ENCODE measurements around the gene DBNDD1. TPM values are rescaled to one million over a fixed set of nuclear protein-coding genes. Genes with fewer than 3 reads are reported as not detected.

Gene DBNDD1
- total RNA-seq, 1 experiment from 2014 or later: 60.2 TPM

DNA sequence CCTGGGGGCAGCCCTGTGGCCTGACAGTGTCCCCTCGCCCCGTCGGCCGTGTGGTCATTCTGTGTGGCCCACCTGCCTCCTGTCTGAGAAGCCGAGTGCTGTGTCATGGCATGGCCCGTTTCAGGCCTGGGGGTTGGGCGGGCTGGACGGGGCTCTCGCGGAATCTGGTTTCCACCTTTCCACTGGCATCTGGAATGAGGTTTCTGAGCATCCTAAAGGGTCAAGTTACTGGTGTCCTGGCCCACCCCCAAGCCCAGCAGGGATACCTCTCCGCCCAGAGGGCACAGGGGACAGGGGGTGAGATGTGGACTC is 7.8 kb downstream of the DBNDD1 start:
- ChIA-PET RAD21 (ENCODE audit: low non-redundant PET in 1 of 2, low total read pairs in 2 of 2, uncharacterized antibody in 2 of 2, unreplicated experiment in 2 of 2) (no interaction called here), CTCF (interaction anchor here (1.1 kb wide), 1 partner anchor 11 kb away, joined by 3 read pairs; no protein-coding TSS in a partner anchor), POLR2A (no interaction called here)
- Histone ChIP-seq H3K9ac (ENCODE audit: low read length) (no peak overlapping the region), H3K9me3 (ENCODE audit: control insufficient read depth in 1 of 2, insufficient read depth in 1 of 2, low read depth in 1 of 2, low read length in 2 of 2) (no peaks in the 10 kb centered on the region), H2AFZ (ENCODE audit: low read depth, low read length, poor library complexity, severe bottlenecking) (no peak overlapping the region), H3K27me3 (ENCODE audit: insufficient read depth, low read length) (no peaks in the 10 kb centered on the region), H3K9me2 (ENCODE audit: insufficient read depth) (no peaks in the 10 kb centered on the region), H3K79me2 (ENCODE audit: insufficient read depth, low read length) (peaks cover 8% of the 10 kb centered on the region; the same call in 1 of the 2 replicates), H4K20me1 (ENCODE audit: insufficient read depth) (no peaks in the 10 kb centered on the region), H3K4me3 (replicated peaks in 1 of 2; ENCODE audit: low read depth in 1 of 2, low read length in 2 of 2) (no peak overlapping the region), H3K4me2 (ENCODE audit: low read length) (no peak overlapping the region), H3K36me3 (ENCODE audit: control insufficient read depth in 1 of 2, insufficient read depth in 2 of 2, low read length in 2 of 2) (peaks cover 9 to 11% of the 10 kb centered on the region in 2 experiments; a peak in 1 of 4 replicates), H3K27ac (ENCODE audit: low read depth, low read length) (no peak overlapping the region), H3K4me1 (ENCODE audit: control insufficient read depth in 1 of 2, insufficient read depth in 2 of 2, low read length in 2 of 2) (peaks cover 0 to 10% of the 10 kb centered on the region in 2 experiments; a peak in 1 of 4 replicates)
- intact Hi-C loops (cut with micrococcal nuclease): no loop called here
- TF ChIP-seq EZH2phosphoT487 (IDR thresholded peaks at IDR 0.05; ENCODE audit: borderline replicate concordance) (no peak), TCF7L2 (IDR thresholded peaks at IDR 0.05; ENCODE audit: borderline replicate concordance, extremely low read depth, insufficient read depth, insufficient read length) (no peak), SIN3A (IDR thresholded peaks at IDR 0.05; ENCODE audit: low read depth) (no peak), RAD21 (IDR thresholded peaks at IDR 0.05; ENCODE audit: low read depth) (no peak), POLR2AphosphoS5 (IDR thresholded peaks at IDR 0.05; ENCODE audit: low read depth, low read length) (no peak), CBX3 (IDR thresholded peaks at IDR 0.05; ENCODE audit: low read depth) (no peak), ELF1 (IDR thresholded peaks at IDR 0.05; ENCODE audit: borderline replicate concordance, low read depth) (no peak), SRF (IDR thresholded peaks at IDR 0.05; ENCODE audit: low read depth) (no peak), YY1 (IDR thresholded peaks at IDR 0.05; ENCODE audit: extremely low read depth, insufficient replicate concordance, low read depth, low read length) (no peak), CEBPB (IDR thresholded peaks at IDR 0.05; ENCODE audit: low read depth) (no peak), EGR1 (IDR thresholded peaks at IDR 0.05; ENCODE audit: low read depth) (no peak), ZFX (IDR thresholded peaks at IDR 0.05) (no peak)
- TF ChIP-seq, protein P1, sequence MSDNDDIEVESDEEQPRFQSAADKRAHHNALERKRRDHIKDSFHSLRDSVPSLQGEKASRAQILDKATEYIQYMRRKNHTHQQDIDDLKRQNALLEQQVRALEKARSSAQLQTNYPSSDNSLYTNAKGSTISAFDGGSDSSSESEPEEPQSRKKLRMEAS (IDR thresholded peaks at IDR 0.05): no peak
- ATAC-seq (no peak), DNase-seq (ENCODE audit: low read depth, low spot score) (no peak)
- no TSS peak for BruUV-seq (replicated peaks)
